HL-60 (cell line): Measurements from ENCODE around the gene API5.

ENCODE experiments used
- POLR2AphosphoS5 ChIP-seq: IDR thresholded peaks from 2 replicates; pipeline ENCODE4 v1.6.1; 2012; ENCODE audit warnings: low read depth
- REST ChIP-seq: IDR thresholded peaks from 2 replicates; pipeline ENCODE4 v1.6.1; 2012; ENCODE audit warnings: low read depth; ENCODE audit not compliant: insufficient replicate concordance
- SPI1 ChIP-seq: IDR thresholded peaks from 2 replicates; pipeline ENCODE4 v1.6.1; 2012; ENCODE audit warnings: low read depth, mild to moderate bottlenecking, borderline replicate concordance
- TF ChIP-seq, protein P1 (sequence below): IDR thresholded peaks from one replicate; pipeline ENCODE4 v1.5.1; 2011; ENCODE audit warnings: low read length, control low read depth, inconsistent platforms; ENCODE audit not compliant: insufficient read depth

GRCh38 chr11:43376065-43376464, 64.3 kb downstream of the API5 start:
- TF ChIP-seq, protein P1, sequence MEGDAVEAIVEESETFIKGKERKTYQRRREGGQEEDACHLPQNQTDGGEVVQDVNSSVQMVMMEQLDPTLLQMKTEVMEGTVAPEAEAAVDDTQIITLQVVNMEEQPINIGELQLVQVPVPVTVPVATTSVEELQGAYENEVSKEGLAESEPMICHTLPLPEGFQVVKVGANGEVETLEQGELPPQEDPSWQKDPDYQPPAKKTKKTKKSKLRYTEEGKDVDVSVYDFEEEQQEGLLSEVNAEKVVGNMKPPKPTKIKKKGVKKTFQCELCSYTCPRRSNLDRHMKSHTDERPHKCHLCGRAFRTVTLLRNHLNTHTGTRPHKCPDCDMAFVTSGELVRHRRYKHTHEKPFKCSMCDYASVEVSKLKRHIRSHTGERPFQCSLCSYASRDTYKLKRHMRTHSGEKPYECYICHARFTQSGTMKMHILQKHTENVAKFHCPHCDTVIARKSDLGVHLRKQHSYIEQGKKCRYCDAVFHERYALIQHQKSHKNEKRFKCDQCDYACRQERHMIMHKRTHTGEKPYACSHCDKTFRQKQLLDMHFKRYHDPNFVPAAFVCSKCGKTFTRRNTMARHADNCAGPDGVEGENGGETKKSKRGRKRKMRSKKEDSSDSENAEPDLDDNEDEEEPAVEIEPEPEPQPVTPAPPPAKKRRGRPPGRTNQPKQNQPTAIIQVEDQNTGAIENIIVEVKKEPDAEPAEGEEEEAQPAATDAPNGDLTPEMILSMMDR: no peak
- TF ChIP-seq REST (no peak), POLR2AphosphoS5 (no peak), SPI1 (no peak)
